Glomerular endothelial cell (primary cell): ENCODE measurements around the gene RRAGB. TPM values are rescaled to one million over a fixed set of nuclear protein-coding genes. Genes with fewer than 3 reads are reported as not detected.
A peak's percentile ranks its signal among the peaks of the same experiment; 100 is the strongest.
"Not testable (repeated sequence)": the region's sequence is repeated elsewhere in the genome, so short reads cannot be mapped to it uniquely, and the experiment has no call there.

ENCODE experiments used
- DNase-seq: peaks from one replicate; pipeline ENCODE4 v3.0.0-alpha.2; 2011; ENCODE audit warnings: low read depth, low spot score; ENCODE audit errors: extremely low read depth
- total RNA-seq: library from RNA; depleted of rRNA; stranded (reverse); fragments of >200 nt; gene quantifications from 2 replicates; pipeline ENCODE4 v1.2.3, GENCODE V29; 2015

The RRAGB gene, protein sequence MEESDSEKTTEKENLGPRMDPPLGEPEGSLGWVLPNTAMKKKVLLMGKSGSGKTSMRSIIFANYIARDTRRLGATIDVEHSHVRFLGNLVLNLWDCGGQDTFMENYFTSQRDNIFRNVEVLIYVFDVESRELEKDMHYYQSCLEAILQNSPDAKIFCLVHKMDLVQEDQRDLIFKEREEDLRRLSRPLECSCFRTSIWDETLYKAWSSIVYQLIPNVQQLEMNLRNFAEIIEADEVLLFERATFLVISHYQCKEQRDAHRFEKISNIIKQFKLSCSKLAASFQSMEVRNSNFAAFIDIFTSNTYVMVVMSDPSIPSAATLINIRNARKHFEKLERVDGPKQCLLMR
- 18.5 and 67.5 TPM in 2 replicates for total RNA-seq

DNA sequence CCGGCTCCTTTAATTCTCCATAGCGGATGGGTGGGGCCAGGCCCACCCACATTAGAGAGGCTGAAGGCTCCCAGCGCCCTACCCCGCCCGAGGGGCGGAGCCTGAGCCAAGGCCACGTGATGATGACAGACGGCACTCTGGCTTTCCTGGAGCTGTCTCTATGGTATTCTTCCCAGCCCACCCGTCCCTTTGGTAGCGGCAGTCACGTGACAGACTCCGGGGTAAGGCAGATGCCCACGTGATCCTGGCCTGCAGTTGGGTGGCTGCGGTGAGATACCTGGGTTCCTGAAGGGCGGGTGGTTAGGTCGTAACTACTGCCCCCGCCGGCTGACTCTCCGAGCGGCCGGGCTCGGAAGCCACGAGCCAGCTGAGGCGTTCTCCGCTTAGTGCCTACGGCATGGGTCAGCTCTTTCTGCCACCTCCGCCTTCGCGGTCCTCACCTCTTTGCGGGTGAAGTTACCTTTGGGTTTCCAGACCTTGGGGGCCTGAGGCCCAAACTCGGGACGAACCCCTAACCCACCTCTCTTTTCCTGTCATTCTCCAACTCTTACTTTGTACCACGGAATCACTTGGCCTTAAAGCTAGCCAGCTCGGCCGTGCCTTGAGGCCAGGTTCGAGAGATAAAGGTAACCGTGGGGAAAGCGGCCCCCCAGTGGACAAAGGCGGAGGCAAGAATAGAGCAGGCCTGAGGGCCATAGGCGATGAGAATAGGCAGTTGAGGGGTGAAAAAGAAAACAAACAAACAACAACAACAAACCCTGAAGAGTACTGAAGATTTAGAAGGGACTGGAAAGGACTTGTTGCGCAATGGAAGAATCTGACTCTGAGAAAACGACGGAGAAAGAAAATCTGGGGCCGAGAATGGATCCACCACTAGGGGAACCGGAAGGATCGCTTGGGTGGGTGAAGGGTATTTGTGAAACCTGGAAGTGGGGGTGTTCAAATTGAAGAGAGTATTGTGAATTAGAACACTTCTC is at the start of gene RRAGB:
Gene RRAGB (plus strand): TSS at position 229 of the 977 bp plus-strand sequence. CDS start 579 bp downstream, at position 808.
- peak; percentile 63 for DNase-seq

DNA sequence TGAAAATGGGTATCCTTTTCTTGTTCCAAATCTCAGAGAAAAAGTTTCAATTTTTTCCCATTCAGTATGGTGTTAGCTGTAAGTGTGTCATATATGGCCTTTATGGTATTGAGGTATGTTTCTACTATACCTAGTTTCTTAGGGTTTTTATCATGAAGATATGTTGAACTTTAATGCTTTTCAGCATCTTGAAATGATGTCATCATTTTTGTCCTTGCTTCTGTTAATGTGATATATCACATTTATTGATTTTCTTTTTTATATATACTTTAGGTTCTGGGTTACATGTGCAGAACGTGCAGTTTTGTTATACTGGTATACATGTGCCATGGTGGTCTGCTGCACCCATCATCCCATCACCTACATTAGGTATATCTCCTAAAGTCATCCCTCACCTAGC is 49.5 kb upstream of the RRAGB start:
- DNase-seq = no peak

DNA sequence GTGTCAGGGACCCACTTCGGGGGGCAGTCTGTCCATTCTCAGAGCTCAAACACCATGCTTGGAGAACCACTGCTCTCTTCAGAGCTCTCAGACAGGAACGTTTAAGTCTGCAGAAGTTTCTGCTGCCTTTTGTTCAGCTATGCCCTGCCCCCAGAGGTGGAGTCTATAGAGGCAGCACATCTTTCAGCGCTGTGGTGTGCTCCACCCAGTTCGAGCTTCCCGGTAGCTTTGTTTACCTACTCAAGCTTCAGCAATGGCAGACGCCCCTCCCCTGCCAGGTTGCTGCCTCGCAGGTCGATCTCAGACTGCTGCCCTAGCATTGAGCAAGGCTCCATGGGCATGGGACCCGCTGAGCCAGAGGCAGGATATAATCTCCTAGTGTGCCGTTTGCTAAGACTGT is 29.0 kb upstream of the RRAGB start:
- DNase-seq = not testable (repeated sequence)

DNA sequence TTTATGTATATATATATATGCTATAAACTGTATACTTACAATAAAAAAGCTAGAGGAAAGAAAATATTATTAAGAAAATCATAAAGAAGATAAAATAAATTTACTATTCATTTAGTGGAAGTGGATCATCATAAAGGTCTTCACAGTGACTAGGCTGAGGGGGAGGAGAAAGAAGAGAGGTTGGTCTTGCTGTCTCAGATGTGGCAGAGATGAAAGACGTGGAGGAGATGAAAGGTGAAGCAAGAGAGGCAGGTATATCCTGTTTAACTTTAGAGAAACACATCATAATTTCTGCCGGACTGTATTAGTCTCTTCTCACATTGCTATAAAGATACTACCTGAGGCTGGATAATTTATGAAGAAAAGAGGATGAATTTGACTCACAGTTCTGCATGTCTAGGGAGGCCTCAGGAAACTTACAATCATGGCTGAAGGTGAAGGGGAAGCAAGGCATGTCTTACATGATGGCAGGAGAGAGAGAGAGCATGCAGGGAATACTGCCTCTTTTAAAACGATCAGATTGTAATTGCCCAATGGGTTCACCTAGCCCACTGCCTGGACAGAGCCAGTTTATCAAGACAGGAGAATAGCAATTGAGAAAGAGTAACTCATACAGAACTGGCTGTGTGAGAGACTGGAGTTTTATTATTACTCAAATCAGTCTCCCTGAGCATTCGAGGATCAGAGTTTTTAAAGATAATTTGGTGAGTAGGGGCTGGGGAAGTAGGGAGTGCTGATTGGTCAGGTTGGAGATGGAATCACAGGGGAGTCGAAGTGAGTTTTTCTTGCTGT is 22.1 kb upstream of the RRAGB start:
- DNase-seq = no peak

DNA sequence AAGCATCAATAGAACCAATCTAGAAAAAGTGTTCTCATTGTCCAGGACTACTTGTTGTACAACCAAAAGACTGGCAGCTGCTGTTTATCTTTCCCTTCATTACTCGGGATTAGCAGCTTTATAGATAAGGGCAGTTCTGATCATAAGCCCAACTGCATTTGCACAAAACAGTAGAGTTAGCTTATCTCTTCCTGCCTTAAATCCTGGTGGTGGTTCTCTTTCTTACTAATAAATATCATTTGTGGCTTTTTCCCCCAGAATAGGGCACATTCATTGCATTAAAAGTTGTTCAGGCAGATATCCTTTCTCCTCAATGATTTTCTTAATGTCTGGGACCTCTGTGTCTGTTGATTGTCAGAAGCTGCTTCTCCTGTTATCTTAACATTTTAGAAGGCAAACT is 20.2 kb upstream of the RRAGB start:
- no peak for DNase-seq

DNA sequence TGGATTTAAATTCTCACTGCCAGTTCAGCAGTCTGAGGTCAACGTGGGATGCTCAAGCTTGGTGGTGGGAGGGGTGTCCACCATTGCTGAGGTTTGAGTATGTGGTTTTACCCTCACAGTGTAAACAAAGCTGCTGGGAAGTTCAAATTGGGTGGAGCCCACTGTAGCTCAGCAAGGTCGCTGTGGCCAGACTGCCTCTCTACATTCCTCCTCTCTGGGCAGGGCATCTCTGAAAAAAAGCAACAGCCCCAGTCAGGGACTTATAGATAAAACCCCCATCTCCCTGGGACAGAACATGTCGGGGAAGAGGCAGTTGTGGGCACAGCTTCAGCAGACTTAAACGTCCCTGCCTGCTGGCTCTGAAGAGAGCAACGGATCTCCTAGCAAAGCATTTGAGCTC is 14.9 kb upstream of the RRAGB start:
- no peak for DNase-seq

DNA sequence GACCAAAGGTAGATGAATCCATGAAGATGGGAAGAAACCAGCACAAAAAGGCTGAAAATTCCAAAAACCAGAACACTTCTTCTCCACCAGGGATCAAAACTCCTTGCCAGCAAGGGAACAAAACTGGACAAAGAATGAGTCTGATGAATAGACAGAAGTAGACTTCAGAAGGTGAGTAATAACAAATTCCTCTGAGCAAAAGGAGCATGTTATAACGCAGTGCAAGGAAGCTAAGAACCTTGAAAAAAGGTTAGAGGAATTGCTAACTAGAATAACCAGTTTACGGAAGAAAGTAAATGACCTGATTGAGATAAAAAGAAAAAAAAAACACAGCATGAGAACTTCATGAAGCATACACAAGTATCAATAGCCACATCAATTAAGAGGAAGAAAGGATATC is 14.1 kb upstream of the RRAGB start:
- not testable (repeated sequence) for DNase-seq

DNA sequence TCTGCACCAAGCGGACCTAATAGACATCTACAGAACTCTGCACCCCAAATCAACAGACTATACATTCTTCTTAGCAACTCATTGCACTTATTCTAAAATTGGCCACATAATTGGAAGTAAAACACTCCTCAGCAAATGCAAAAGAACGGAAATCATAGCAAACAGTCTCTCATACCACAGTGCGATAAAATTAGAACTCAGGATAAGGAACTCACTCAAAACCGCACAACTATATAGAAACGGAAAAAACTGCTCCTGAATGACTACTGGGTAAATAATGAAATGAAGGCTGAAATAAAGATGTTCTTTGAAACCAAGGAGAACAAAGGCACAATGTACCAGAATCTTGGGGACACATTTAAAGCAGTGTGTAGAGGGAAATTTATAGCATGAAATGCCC is 12.5 kb upstream of the RRAGB start:
- DNase-seq = not testable (repeated sequence)

DNA sequence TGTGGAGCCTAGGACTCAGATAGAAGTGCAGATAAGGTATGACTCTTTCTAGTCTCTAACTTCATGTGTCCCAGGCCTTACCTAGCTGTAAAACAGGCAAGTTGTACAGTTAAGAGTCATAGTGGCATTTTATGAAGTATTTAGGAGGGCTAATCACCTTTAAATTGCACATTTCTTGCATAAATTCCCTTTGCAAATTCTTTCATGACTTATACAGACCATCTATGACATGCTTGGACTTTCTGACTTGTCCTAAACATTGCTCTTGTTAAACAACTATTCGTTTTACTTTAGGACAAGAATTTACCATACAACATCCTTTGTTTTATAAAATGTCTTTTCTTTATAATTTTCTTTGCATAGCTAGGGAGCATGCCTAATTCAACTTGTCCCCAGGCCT is 7.8 kb upstream of the RRAGB start:
- DNase-seq = no peak

DNA sequence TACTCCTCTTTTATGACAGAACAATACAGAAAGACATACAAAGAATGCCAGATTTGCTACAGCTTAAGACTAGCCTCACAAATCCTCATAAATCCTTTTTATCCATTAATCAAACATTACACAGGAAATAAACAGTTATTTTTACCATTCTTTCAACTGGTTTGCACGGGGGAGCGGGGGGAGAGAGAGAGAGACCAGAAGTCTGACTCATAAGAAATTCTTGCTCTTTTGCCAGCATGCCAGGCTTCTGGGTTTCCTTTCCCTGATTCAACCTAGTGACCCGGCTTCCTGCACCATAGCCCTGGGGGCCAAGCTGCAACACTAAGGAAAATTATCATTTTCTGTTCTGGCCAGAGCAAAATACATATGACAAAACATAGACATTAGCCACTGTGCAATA is 6.8 kb upstream of the RRAGB start:
- DNase-seq = peak; percentile 52

DNA sequence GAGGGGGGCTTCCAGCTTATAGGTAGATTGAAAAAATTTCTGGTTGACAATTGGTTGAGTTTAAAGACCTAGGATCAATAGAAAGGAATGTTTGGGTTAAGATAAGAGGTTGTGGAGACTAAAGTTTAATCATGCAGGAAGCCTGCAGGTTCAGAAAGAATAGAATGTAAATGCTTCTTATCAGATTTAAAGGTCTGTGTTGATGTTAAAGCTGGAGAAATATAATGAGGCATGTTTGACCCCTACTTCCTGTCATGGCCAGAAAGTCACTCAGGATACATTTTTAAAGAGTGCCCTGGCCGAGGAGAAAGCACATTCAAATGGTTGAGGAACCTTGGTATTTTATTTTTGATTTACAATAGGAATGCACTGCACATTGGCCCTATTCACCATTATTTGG is 3.9 kb upstream of the RRAGB start:
- no peak for DNase-seq

DNA sequence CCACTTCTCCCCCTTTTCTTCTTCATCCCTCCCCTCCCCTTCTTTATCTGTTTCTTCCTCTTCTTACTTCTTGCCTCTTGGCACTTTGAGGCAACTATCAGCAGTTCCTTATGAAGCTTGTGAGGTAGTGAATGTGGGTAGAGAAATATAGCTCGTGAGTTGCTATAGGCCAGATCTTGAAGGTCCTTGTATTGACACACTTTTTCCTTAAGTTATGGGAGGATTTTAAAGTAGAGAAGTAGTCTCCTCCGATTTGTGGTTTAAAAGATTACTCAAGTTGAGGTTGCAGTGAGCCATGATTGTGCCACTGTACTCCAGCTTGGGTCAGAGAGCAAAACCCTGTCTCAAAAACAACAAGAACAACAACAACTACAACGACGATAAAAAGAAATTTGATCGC is 3.4 kb upstream of the RRAGB start:
- no peak for DNase-seq

DNA sequence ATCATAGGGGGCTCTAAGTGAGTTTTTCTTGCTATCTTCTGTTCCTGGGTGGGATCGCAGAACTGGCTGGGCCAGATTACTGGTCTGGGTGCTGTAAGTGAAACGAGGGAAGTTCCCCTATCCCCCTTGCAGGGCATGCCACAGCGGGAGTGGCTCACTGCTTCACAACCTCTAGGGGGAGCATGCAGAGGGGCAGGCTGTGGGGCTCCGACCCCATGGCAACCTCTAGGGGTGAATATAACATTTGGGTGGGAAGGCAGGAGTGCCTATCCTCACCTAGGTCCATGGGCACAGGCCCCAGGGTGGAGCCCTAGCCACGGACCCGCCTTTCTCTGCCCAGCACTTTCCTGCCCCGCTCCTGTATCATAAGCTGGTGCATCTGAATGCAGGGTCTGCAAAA is 1.7 kb upstream of the RRAGB start:
- no peak for DNase-seq

DNA sequence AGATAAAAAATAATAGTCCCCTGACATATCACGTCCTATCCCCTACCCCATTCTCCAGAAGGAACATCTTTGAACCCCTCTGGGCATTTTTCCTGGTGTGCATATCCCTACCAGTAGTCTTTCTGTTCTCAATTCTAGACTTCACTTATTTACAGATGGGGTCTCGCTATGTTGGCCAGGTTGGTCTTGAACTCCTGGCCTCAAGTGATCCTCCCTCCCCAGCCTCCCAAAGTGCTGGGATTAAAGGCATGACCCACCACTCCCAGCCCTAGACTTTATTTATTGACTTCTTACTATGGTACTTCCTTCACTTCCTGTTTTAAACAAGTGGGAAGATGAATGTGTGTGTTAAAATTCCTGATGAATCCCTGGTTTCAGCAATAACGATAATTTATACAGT is 612 bp upstream of the RRAGB start:
- DNase-seq = no peak

DNA sequence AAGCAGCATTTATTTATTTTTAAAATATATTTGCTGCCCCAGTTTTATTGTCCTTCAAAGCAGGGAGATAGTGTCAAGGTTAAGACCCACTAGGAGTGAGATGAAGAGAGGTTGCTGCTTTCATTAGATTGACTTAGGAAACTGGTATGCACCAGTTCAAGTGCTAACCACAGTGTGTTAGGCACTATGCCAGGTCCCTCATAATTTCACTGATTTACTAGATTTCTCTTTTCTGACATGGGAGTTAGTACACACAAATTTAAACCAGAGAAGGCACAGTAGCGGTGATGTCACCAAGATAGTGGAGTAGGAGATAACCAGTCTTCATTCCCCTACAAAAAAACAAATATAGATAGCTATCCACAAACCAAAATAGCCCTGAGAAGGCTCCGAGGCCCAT is 14.3 kb downstream of the RRAGB start:
- no peak for DNase-seq

DNA sequence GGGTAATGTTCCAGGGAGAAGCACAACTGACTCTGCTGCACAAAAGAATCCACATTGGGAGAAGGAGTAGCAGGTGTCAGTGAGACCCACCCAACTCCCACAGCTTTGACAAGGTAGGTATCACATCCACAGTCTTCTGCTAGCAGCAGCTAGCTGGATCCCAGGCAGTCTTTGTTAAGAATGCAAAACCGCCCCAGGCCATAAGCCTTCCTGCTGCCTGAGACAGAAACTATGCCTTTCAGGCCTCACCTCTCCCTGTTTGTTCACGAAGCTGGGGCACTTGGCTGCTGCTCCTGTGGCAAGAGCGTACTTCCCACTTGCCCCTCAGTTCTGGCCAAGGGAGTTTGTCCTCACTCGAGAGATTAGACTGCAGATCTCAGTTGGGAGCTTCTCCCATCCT is 21.4 kb downstream of the RRAGB start:
- no peak for DNase-seq

DNA sequence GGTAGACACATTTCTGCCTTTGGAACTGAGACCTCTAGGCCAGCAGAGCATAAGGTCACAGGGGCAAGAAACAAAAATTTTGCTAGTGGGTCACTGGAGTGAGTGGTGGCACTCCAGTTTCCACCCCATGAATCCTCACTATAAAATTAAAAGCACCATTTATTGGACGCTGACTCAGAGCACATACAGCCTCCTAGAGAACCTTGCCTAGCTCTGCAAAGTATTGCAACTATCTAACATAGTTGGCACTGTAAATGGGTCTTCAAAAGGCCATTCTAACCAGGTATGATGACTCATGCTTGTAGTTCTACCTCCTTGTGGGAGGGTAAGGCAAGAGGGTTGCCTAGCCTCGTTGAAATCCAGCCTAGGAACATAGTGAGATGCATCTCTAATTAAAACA is 25.1 kb downstream of the RRAGB start:
- no peak for DNase-seq

DNA sequence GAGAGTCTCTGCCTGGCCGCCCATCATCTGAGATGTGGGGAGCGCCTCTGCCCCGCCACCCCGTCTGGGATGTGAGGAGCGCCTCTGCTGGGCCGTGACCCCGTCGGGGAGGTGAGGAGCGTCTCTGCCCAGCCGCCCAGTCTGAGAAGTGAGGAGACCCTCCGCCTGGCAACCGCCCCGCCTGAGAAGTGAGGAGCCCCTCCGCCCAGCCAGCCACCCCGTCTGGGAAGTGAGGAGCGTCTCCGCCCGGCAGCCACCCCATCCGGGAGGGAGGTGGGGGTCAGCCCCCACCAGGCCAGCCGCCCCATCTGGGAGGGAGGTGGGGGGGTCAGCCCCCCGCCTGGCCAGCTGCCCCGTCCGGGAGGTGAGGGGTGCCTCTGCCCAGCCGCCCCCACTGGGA is 30.9 kb downstream of the RRAGB start:
- not testable (repeated sequence) for DNase-seq

DNA sequence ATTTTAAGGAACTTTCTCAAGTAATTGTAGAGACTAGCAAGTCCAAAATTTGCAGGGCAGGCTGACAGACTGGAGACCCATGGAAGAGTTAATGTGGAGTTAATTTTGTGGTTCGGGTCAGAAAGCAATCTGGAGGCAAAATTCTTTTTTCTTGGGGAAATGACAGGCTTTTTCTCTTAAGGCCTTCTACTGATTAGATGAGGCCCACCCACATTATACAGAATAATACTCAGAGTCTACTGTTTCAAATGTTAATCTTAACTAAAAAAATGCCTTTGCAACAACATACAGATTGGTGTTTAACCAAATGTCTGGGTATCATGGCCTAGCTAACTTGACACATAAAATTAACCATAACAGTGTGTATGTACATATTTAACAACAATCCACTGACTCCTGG is 32.7 kb downstream of the RRAGB start:
- DNase-seq = no peak

DNA sequence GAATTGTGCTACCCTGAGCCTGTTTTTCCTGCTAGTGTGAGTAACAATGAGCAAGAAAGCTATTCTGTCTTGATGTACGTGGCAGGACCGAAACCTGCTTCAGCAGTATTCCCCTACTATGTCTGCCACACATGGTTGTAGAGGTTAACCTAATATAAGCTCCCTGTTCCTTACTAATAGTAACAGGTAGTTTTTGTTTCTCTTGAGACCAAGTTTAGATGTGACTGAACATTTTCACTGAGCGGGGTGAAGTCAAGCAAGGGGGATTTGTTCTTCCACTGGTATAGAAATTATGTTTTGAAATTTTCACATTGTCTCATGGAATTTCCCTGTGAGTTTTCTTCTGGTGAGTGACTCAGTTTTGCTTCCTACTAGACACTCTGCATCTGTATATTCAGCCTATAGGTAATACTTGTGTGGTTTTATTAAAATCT is 37.3 kb downstream of the RRAGB start:
- DNase-seq = no peak

DNA sequence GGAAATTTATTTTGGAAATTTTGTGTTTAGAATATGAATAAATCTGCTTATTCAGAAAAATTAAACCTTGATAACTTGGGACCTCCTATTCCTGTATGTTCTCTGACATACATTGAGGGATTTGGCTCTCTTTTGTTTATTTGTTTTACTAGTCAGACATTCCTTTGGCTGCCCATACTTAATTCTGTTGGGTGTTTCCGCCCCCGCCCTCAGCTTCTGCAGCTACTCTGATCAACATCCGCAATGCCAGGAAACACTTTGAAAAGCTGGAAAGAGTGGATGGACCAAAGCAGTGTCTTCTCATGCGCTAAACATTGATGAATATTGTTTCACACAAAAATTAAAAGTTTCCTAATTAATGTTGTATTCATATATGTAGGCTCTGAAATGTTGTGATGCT is 40.5 kb downstream of the RRAGB start:
- DNase-seq = peak; percentile 4
